Measurements from ENCODE around the gene NFIC.

NFIC gene

DNA sequence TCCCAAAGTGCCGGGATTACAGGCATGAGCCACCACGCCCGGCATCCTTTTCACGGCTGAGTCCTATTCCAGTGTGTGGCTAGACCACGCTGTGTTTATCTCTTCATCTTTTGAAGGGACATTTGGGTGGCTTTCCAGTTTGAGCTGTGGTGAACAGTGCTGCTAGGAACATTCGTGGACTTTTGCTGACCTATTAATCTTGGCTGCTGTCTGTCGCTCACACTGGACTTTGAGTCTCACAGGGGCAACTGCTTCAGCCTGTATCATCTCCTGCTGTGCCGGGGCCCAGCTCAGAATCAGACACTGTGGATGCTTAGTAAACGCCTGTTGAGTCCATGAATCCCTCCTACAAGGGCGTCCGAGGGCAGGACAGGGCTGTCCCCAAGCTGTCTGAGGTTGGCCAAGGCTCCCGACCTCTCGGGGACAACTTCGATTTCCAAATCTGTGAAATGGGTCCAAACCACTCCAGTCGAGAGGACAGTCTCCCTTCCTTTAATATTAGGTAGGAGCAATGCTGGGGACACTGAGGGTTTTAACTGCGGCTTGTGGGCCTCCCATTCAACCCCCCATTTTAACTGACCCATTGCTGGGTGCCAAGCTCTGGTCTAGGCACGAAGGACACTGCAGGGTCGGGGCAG, 65.5 kb downstream of the NFIC start:
- no peak overlapping the region for H3K4me3 ChIP-seq (replicated peaks; ENCODE audit: low read depth, low read length)
- no peak for TF ChIP-seq CTCF (IDR thresholded peaks at IDR 0.05; ENCODE audit: insufficient read depth, low read length, poor library complexity, severe bottlenecking)
- H3K27me3 ChIP-seq (replicated peaks; ENCODE audit: control insufficient read depth, insufficient read depth, low read length) = no peaks in the 10 kb centered on the region
- DNase-seq (ENCODE audit: extremely low read depth, insufficient read length) = no peak
- peaks cover 10% of the 10 kb centered on the region for H3K36me3 ChIP-seq (ENCODE audit: control insufficient read depth, insufficient read depth, low read length)

DNA sequence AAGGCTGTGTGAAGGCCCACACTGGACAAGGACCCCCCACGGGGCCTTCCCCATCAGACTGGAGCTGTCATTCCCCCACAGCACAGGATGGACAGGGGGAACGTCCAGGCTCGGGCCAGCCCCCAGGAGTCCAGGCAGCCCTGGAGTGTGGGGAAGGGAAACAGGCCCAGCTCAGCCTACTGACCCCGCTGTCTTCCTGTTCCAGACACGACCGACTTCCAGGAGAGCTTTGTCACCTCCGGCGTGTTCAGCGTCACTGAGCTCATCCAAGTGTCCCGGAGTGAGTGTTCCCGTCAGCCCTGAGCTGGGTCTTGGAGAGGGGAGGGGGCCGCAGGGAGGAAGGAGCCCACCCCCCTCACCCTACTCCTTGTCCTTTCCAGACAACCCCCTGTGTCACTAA, 66.9 kb downstream of the NFIC start:
- no peak overlapping the region for H3K4me3 ChIP-seq (replicated peaks; ENCODE audit: low read depth, low read length)
- H3K27me3 ChIP-seq (replicated peaks; ENCODE audit: control insufficient read depth, insufficient read depth, low read length) = no peaks in the 10 kb centered on the region
- H3K36me3 ChIP-seq (ENCODE audit: control insufficient read depth, insufficient read depth, low read length) = peaks cover 10% of the 10 kb centered on the region
- no peak for TF ChIP-seq CTCF (IDR thresholded peaks at IDR 0.05; ENCODE audit: insufficient read depth, low read length, poor library complexity, severe bottlenecking)
- DNase-seq (ENCODE audit: extremely low read depth, insufficient read length) = no peak

- no peak for DNase-seq (ENCODE audit: extremely low read depth, insufficient read length)
- no peak for TF ChIP-seq CTCF (IDR thresholded peaks at IDR 0.05; ENCODE audit: insufficient read depth, low read length, poor library complexity, severe bottlenecking)
- Histone ChIP-seq H3K36me3 (ENCODE audit: control insufficient read depth, insufficient read depth, low read length) (peaks cover 12% of the 10 kb centered on the region), H3K4me3 (replicated peaks; ENCODE audit: low read depth, low read length) (peak overlapping the region; percentile 83), H3K27me3 (replicated peaks; ENCODE audit: control insufficient read depth, insufficient read depth, low read length) (no peaks in the 10 kb centered on the region)
These were observed 67.6 kb downstream of the NFIC start for GRCh38 chr19:3433805-3434540.

- Histone ChIP-seq H3K36me3 (ENCODE audit: control insufficient read depth, insufficient read depth, low read length) (peaks cover 12% of the 10 kb centered on the region), H3K4me3 (replicated peaks; ENCODE audit: low read depth, low read length) (peak overlapping the region; percentile 83), H3K27me3 (replicated peaks; ENCODE audit: control insufficient read depth, insufficient read depth, low read length) (no peaks in the 10 kb centered on the region)
- TF ChIP-seq CTCF (IDR thresholded peaks at IDR 0.05; ENCODE audit: insufficient read depth, low read length, poor library complexity, severe bottlenecking) = no peak
- DNase-seq (ENCODE audit: extremely low read depth, insufficient read length) = peak; percentile 99
These were observed 68.5 kb downstream of the NFIC start for GRCh38 chr19:3434630-3435553.

DNA sequence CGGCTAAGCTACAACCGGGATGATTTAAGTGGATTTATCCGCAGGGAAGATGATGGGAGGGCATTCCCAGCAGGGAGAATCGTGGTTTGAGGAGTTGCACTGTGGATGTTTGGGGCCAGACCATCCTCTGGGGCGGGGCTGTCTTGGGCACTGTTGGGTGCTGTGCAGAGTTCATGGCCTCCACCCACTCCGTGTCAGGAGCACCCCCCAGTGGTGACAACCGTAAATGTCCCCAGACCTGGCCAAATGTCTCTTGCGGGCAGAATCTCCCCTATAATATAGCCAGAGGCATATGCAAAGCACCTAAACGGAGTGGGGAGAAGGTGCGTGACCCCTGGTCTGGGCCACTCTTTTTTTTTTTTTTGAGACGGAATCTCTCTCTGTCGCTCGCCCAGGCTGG, 73.7 kb downstream of the NFIC start:
- H3K36me3 ChIP-seq (ENCODE audit: control insufficient read depth, insufficient read depth, low read length) = peaks cover 7% of the 10 kb centered on the region
- no peaks in the 10 kb centered on the region for H3K27me3 ChIP-seq (replicated peaks; ENCODE audit: control insufficient read depth, insufficient read depth, low read length)
- peak; percentile 46 for DNase-seq (ENCODE audit: extremely low read depth, insufficient read length)
- peak; percentile 70 for TF ChIP-seq CTCF (IDR thresholded peaks at IDR 0.05; ENCODE audit: insufficient read depth, low read length, poor library complexity, severe bottlenecking)
- H3K4me3 ChIP-seq (replicated peaks; ENCODE audit: low read depth, low read length) = no peak overlapping the region
